ENCODE data around the gene TMEM126B.

DNA sequence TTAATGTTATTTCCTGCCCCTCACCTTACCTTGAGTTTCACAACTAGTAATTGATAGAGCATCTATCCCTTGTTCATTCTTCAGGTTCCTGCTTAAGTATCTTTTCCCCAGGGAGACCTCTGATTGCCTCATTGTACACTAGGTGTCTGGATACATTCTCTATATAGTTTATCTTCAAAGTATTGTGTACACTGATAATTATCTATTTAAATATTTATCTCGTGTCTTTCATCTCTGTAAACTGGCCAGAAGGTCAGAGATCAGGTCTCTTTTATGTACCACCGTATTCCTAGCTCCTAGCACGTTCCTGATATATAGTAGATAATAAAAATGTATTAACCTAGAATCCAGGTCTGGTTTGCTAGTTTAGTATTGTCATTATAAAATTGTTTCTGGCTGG, 6.4 kb downstream of the TMEM126B start:
- TF ChIP-seq, protein P1, sequence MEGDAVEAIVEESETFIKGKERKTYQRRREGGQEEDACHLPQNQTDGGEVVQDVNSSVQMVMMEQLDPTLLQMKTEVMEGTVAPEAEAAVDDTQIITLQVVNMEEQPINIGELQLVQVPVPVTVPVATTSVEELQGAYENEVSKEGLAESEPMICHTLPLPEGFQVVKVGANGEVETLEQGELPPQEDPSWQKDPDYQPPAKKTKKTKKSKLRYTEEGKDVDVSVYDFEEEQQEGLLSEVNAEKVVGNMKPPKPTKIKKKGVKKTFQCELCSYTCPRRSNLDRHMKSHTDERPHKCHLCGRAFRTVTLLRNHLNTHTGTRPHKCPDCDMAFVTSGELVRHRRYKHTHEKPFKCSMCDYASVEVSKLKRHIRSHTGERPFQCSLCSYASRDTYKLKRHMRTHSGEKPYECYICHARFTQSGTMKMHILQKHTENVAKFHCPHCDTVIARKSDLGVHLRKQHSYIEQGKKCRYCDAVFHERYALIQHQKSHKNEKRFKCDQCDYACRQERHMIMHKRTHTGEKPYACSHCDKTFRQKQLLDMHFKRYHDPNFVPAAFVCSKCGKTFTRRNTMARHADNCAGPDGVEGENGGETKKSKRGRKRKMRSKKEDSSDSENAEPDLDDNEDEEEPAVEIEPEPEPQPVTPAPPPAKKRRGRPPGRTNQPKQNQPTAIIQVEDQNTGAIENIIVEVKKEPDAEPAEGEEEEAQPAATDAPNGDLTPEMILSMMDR (conservative IDR thresholded peaks at IDR 0.05 in 1 of 2, IDR thresholded peaks at IDR 0.05 in 1 of 2; ENCODE audit: extremely low read depth in 1 of 2, insufficient read depth in 1 of 2, low read depth in 1 of 2, low read length in 2 of 2) = no peak
- TF ChIP-seq EZH2 (IDR thresholded peaks at IDR 0.05; ENCODE audit: borderline replicate concordance, low read length) = no peak

Measured in mammary epithelial cell (primary cell).